ENCODE results near the gene TTLL5.

Gene TTLL5

DNA sequence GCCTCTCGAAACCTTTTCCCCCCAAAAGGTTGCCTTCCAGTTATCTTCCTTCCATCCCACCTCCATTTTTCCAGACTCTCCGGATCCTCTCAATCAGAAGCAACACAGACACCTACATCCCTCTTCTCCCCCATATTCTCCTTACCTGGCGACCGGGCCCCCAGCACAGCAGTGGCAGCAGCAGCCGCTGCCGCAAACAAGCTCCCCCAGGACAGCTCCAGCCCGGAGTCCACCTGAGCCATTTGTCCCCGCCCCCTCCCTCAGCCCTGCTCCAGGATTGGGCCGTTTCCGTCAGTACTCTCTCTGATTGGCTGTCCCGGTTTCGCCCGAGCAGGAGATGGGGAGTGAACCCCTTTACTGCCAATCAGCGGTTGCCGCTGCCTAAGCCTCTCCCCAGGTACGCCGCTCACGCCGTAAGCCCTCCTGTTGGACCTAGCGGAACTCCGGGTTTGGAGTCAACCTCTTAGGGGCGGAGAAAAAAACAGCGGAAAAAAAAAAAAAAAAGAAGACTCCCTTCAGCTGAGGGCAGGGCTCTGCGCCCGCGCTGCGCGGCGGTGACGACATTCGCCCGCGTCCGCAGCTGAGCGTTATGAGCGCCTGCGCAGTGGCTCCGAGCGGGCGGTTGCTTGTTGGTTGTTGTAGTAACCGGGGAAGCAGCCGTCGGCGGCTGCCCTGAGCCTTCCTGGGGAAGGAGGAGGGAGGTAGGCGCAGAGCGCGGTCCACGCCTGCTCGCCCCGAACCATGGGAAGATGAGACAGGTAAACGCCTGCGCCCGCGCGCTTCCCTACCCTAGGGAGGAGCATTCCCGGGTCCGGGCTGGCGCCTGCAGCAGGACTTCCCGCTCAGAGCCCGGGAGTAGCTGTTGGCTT, at the start of gene TTLL5, which contains the start of gene ERG28:
TTLL5 (plus strand) TSS at position 617 of the 869 bp plus-strand sequence. CDS start 1,904 bp downstream, outside the sequence.
ERG28 (minus strand) TSS at position 247 of the 869 bp plus-strand sequence. CDS start 3,374 bp downstream, outside the sequence.
- peak within 1 kb of the TSS; percentile 96 for H3K4me2 ChIP-seq (ENCODE audit: low read length)
- H4K20me1 ChIP-seq (ENCODE audit: control insufficient read depth, insufficient read depth, low read depth, low read length): no peaks in the 10 kb centered on the region
- no peaks in the 10 kb centered on the region for H3K9me2 ChIP-seq (replicated peaks; ENCODE audit: control insufficient read depth, low read length)
- H3K4me1 ChIP-seq (ENCODE audit: control insufficient read depth, low read length): peaks cover 21% of the 10 kb centered on the region
- H3F3A ChIP-seq (ENCODE audit: control insufficient read depth, insufficient read depth): no peaks in the 10 kb centered on the region
- H3K4me3 ChIP-seq (ENCODE audit: low read length): peak within 1 kb of the TSS; percentile 82
- H3K36me3 ChIP-seq (ENCODE audit: control insufficient read depth, low read length): peaks cover 56% of the 10 kb centered on the region
- TF ChIP-seq EZH2phosphoT487 (IDR thresholded peaks at IDR 0.05; ENCODE audit: borderline replicate concordance, low read length): no peak
- no peak for TF ChIP-seq CTCF (IDR thresholded peaks at IDR 0.05; ENCODE audit: low read depth, low read length, poor library complexity, severe bottlenecking)
- no peaks in the 10 kb centered on the region for H3K27me3 ChIP-seq (ENCODE audit: control insufficient read depth, low read length)
- peaks cover 49% of the 10 kb centered on the region for H3K79me2 ChIP-seq (ENCODE audit: control insufficient read depth, low read length)
- H3K9me3 ChIP-seq (ENCODE audit: control insufficient read depth, insufficient read depth, low read length): no peaks in the 10 kb centered on the region
- peak within 1 kb of the TSS; percentile 63 for H3K27ac ChIP-seq (ENCODE audit: low read depth, low read length)

DNA sequence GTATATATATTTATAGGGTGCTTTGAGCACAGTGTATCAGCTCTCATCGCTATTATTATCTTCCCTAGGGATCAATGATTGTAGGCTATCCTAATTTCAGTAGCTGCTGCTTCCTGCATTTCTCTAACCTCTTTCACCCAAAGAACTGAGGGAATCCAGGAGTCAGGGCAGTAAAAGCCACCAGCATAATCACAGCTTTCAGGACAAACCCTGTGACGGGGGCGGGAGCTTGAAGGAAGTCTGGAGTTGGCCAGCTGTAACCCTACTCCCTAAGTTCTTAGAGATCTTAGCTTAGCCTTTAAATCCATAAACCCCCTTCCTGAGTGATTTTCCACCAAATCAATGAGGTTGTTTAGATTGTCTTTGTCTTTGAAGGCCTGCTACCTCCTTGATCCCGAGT, 48.9 kb upstream of the TTLL5 start:
- Histone ChIP-seq H3K36me3 (ENCODE audit: control insufficient read depth, low read length) (no peaks in the 10 kb centered on the region), H3K4me3 (ENCODE audit: low read length) (no peak overlapping the region), H4K20me1 (ENCODE audit: control insufficient read depth, insufficient read depth, low read depth, low read length) (no peaks in the 10 kb centered on the region), H3K27ac (ENCODE audit: low read depth, low read length) (no peak overlapping the region), H3K4me2 (ENCODE audit: low read length) (no peak overlapping the region), H3K9me2 (replicated peaks; ENCODE audit: control insufficient read depth, low read length) (no peaks in the 10 kb centered on the region), H3F3A (ENCODE audit: control insufficient read depth, insufficient read depth) (no peaks in the 10 kb centered on the region), H3K79me2 (ENCODE audit: control insufficient read depth, low read length) (no peaks in the 10 kb centered on the region), H3K9me3 (ENCODE audit: control insufficient read depth, insufficient read depth, low read length) (no peaks in the 10 kb centered on the region), H3K27me3 (ENCODE audit: control insufficient read depth, low read length) (peaks cover 19% of the 10 kb centered on the region), H3K4me1 (ENCODE audit: control insufficient read depth, low read length) (peaks cover 6% of the 10 kb centered on the region)
- TF ChIP-seq CTCF (IDR thresholded peaks at IDR 0.05; ENCODE audit: low read depth, low read length, poor library complexity, severe bottlenecking) (no peak), EZH2phosphoT487 (IDR thresholded peaks at IDR 0.05; ENCODE audit: borderline replicate concordance, low read length) (no peak)

DNA sequence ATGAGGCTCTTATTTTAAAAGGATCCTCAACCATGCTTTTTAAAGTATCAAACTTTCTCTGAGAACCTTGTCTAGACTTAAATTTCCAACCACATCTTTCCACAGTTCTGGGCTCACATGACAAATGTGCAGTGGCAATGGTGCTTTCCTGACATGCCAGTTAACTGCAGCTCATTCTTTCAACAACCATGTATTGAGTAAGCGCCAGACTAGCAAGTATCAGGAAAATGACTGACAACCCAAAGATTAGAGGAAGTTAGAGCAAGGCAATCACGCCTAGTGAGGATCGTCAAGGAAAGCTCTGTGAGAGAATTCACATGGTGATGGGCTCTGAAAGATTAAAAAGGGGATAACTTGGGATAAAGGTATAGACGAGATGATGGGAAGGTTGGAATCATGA, 46.9 kb upstream of the TTLL5 start:
- Histone ChIP-seq H3K4me3 (ENCODE audit: low read length) (no peak overlapping the region), H4K20me1 (ENCODE audit: control insufficient read depth, insufficient read depth, low read depth, low read length) (no peaks in the 10 kb centered on the region), H3K27ac (ENCODE audit: low read depth, low read length) (no peak overlapping the region), H3K36me3 (ENCODE audit: control insufficient read depth, low read length) (no peaks in the 10 kb centered on the region), H3F3A (ENCODE audit: control insufficient read depth, insufficient read depth) (no peaks in the 10 kb centered on the region), H3K79me2 (ENCODE audit: control insufficient read depth, low read length) (no peaks in the 10 kb centered on the region), H3K27me3 (ENCODE audit: control insufficient read depth, low read length) (peaks cover 19% of the 10 kb centered on the region), H3K4me1 (ENCODE audit: control insufficient read depth, low read length) (peaks cover 6% of the 10 kb centered on the region), H3K4me2 (ENCODE audit: low read length) (no peak overlapping the region), H3K9me3 (ENCODE audit: control insufficient read depth, insufficient read depth, low read length) (no peaks in the 10 kb centered on the region), H3K9me2 (replicated peaks; ENCODE audit: control insufficient read depth, low read length) (no peaks in the 10 kb centered on the region)
- no peak for TF ChIP-seq CTCF (IDR thresholded peaks at IDR 0.05; ENCODE audit: low read depth, low read length, poor library complexity, severe bottlenecking)
- no peak for TF ChIP-seq EZH2phosphoT487 (IDR thresholded peaks at IDR 0.05; ENCODE audit: borderline replicate concordance, low read length)

All from DOHH2 (cell line).